ENCODE measurements around the gene SLC16A8.

The SLC16A8 gene

DNA sequence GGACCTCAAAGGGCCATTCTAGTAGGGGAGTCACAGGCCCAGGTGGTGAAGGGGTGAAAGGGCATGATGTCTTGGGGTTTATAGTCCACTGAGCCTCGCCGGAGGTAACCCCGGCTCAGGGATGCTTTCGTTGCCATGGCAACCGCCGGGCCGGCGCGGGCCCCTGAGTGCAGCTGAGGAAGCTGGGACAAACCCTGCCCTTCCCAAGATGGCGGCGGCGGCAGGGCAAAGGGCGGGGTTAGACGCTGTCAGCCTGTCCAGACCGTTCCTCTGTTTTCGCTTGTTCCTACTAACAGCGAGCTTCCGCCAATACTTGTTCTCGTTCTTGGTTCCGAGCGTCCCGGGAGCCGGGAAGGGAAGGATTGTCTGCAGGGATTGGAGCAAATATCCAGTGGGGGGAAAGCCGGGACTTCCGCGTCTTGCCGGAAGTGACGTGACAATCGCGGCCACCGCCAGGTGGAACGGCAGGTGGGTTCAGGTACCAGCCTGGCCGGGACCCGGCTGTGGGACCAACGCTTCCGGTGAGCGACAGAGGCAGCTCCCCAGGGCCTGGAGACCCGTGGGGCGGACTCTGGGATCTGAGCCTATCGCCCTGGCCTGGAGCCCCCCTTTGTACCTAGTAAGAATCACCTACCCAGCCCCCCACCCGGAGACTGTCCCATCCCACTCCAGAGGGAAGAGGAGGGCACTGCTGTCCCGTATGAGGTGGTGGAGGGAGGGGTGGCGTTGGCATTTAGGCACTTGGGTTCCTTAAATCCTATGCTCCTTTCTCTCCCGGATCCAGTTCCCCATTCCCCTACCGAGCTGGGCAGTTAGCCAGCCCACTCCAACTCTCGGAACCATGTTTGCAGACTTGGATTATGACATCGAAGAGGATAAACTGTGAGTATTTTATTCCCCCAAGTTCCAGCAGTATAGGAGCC, 26.8 kb downstream of the SLC16A8 start, which contains the start of gene PICK1:
TSS of gene PICK1 (plus strand) at position 436 of the 923 bp plus-strand sequence. CDS start at position 842, 406 bp downstream.
- no peaks in the 10 kb centered on the region for H3K27me3 ChIP-seq (replicated peaks; ENCODE audit: insufficient read depth, low read length)
- no peaks in the 10 kb centered on the region for H3K9me2 ChIP-seq (replicated peaks; ENCODE audit: insufficient read depth, low read length)
- peak; percentile 85 for DNase-seq
- no peaks in the 10 kb centered on the region for H3K36me3 ChIP-seq (replicated peaks; ENCODE audit: insufficient read depth, low read length)
- H3F3A ChIP-seq (ENCODE audit: insufficient read depth, low read length): no peaks in the 10 kb centered on the region; the same call in 1 of the 2 replicates
- no peaks in the 10 kb centered on the region for H4K20me1 ChIP-seq (ENCODE audit: insufficient read depth, low read length)
- H3K79me2 ChIP-seq (ENCODE audit: low read length): peaks cover 16% of the 10 kb centered on the region
- peak within 1 kb of the TSS; percentile 92 for H3K9ac ChIP-seq (ENCODE audit: low read length)
- peak within 1 kb of the TSS; percentile 67; the same call in 1 of the 2 replicates for H3K27ac ChIP-seq (ENCODE audit: low read length)
- H3K4me3 ChIP-seq (ENCODE audit: low read length): peak within 1 kb of the TSS; percentile 90
- TF ChIP-seq EZH2phosphoT487 (IDR thresholded peaks at IDR 0.05; ENCODE audit: low read length): no peak
- TF ChIP-seq EZH2 (optimal IDR thresholded peaks at IDR 0.05; ENCODE audit: low read depth, low read length): no peak
- TF ChIP-seq, protein P1, sequence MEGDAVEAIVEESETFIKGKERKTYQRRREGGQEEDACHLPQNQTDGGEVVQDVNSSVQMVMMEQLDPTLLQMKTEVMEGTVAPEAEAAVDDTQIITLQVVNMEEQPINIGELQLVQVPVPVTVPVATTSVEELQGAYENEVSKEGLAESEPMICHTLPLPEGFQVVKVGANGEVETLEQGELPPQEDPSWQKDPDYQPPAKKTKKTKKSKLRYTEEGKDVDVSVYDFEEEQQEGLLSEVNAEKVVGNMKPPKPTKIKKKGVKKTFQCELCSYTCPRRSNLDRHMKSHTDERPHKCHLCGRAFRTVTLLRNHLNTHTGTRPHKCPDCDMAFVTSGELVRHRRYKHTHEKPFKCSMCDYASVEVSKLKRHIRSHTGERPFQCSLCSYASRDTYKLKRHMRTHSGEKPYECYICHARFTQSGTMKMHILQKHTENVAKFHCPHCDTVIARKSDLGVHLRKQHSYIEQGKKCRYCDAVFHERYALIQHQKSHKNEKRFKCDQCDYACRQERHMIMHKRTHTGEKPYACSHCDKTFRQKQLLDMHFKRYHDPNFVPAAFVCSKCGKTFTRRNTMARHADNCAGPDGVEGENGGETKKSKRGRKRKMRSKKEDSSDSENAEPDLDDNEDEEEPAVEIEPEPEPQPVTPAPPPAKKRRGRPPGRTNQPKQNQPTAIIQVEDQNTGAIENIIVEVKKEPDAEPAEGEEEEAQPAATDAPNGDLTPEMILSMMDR (IDR thresholded peaks at IDR 0.05; ENCODE audit: low read length): no peak
- H3K4me1 ChIP-seq (ENCODE audit: low read length): peaks cover 8% of the 10 kb centered on the region
- H3K4me2 ChIP-seq (ENCODE audit: low read depth, low read length): peak within 1 kb of the TSS; percentile 95
- no peaks in the 10 kb centered on the region for H3K9me3 ChIP-seq (replicated peaks; ENCODE audit: insufficient read depth, low read length)
- peak within 1 kb of the TSS; percentile 95 for H2AFZ ChIP-seq (ENCODE audit: low read length)

DNA sequence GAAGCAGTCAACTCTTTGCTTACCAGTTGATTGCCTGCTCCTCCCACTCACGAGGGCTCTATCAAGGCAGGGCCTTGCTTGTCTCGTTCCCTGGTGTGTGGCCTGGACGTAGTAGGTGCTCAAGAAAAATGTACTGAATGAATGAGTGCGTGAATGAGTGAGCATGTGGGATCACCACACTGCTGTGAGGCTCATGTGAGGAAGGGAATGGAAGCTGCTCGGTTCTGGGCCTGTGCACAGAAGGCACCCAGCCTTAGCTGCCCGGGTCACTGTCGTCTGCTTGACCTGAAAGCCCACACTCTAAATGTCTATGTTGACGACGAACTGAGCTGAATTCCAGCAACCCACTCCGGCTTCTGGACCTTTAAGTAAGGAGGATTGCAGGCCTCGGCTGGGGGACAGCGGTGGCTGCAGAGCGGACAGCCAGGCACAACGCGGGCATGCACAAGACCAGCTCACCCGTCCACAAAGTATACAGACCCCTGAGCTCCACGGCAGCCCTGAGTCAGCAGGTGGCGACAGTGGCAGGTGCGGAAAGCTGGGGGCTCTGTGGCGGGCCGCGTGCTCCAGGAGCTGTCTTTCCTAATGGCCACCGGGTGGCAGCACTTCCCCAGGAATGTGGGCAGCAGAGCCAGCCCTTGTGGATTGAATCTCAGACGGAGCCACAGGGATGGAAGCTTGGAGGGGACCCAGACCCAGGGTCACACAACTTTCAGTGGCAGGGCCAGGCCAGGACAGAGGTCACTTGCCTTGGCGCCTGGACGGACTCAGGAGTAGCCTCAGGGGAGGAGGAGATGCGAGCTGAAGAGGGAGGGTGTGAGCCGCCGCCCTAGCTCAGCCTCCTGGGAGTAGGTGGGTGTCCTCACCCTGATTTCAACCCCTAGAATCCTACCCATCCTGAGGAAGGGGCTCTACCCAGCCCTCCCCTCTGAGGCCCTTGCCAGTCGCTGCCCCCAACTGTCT, 31.8 kb downstream of the SLC16A8 start:
- peaks cover 5% of the 10 kb centered on the region for H3K4me1 ChIP-seq (ENCODE audit: low read length)
- TF ChIP-seq, protein P1 (IDR thresholded peaks at IDR 0.05; ENCODE audit: low read length): peak; percentile 88
- TF ChIP-seq EZH2 (optimal IDR thresholded peaks at IDR 0.05; ENCODE audit: low read depth, low read length): no peak
- peak; percentile 81 for DNase-seq
- H3K4me3 ChIP-seq (ENCODE audit: low read length): no peak overlapping the region
- no peaks in the 10 kb centered on the region for H3K79me2 ChIP-seq (ENCODE audit: low read length)
- no peaks in the 10 kb centered on the region; the same call in 1 of the 2 replicates for H3F3A ChIP-seq (ENCODE audit: insufficient read depth, low read length)
- no peaks in the 10 kb centered on the region; the same call in 1 of the 2 replicates for H3K27me3 ChIP-seq (replicated peaks; ENCODE audit: insufficient read depth, low read length)
- peak overlapping the region; percentile 47; the same call in 1 of the 2 replicates for H3K4me2 ChIP-seq (ENCODE audit: low read depth, low read length)
- H2AFZ ChIP-seq (ENCODE audit: low read length): peak overlapping the region; percentile 43
- H3K36me3 ChIP-seq (replicated peaks; ENCODE audit: insufficient read depth, low read length): no peaks in the 10 kb centered on the region
- no peaks in the 10 kb centered on the region for H3K9me3 ChIP-seq (replicated peaks; ENCODE audit: insufficient read depth, low read length)
- H3K9me2 ChIP-seq (replicated peaks; ENCODE audit: insufficient read depth, low read length): no peaks in the 10 kb centered on the region
- no peaks in the 10 kb centered on the region for H4K20me1 ChIP-seq (ENCODE audit: insufficient read depth, low read length)
- H3K9ac ChIP-seq (ENCODE audit: low read length): no peak overlapping the region
- H3K27ac ChIP-seq (ENCODE audit: low read length): no peak overlapping the region

DNA sequence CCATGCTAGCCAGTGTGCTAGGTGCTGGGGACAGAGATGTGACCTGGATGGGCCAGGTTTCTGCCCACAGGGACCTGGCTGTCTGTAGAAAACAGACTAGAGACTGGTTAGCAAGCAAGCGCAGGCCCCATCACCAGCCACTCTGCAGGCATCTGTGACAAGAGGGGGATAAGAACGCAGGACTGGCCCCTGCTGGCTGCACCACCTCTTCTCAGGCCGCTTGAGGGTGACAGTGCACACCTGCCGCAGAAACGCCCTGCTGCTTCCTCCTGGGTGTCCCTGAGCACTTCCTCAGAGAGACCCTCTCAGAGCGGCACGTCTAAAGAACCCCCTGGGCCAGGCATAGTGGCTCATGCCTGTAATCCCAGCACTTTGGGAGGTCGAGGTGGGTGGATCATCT, 32.7 kb downstream of the SLC16A8 start:
- Histone ChIP-seq H3K4me3 (ENCODE audit: low read length) (no peak overlapping the region), H3K79me2 (ENCODE audit: low read length) (no peaks in the 10 kb centered on the region), H4K20me1 (ENCODE audit: insufficient read depth, low read length) (no peaks in the 10 kb centered on the region), H3K4me2 (ENCODE audit: low read depth, low read length) (no peak overlapping the region), H3K9me2 (replicated peaks; ENCODE audit: insufficient read depth, low read length) (no peaks in the 10 kb centered on the region), H3K27me3 (replicated peaks; ENCODE audit: insufficient read depth, low read length) (no peaks in the 10 kb centered on the region; the same call in 1 of the 2 replicates), H3K36me3 (replicated peaks; ENCODE audit: insufficient read depth, low read length) (no peaks in the 10 kb centered on the region), H3K27ac (ENCODE audit: low read length) (no peak overlapping the region), H3K4me1 (ENCODE audit: low read length) (no peaks in the 10 kb centered on the region; the same call in 1 of the 2 replicates), H3K9me3 (replicated peaks; ENCODE audit: insufficient read depth, low read length) (no peaks in the 10 kb centered on the region), H2AFZ (ENCODE audit: low read length) (no peak overlapping the region), H3K9ac (ENCODE audit: low read length) (no peak overlapping the region), H3F3A (ENCODE audit: insufficient read depth, low read length) (no peaks in the 10 kb centered on the region; the same call in 1 of the 2 replicates)
- TF ChIP-seq, protein P1 (IDR thresholded peaks at IDR 0.05; ENCODE audit: low read length): no peak
- no peak for TF ChIP-seq EZH2 (optimal IDR thresholded peaks at IDR 0.05; ENCODE audit: low read depth, low read length)
- DNase-seq: no peak
